CD4-positive, alpha-beta T cell (primary cell): Measurements from ENCODE around the gene CETP. TPM values are rescaled to one million over a fixed set of nuclear protein-coding genes. Genes with fewer than 3 reads are reported as not detected.
A peak's percentile ranks its signal among the peaks of the same experiment; 100 is the strongest.

ENCODE experiments used
- ATAC-seq: fragments of 200-7000 bp; cut with Tn5 transposase; one replicate; pipeline ENCODE4 v1.10.0; 2022; ENCODE audit warnings: mild to moderate bottlenecking; ENCODE audit not compliant: poor library complexity
- CTCF ChIA-PET: fragments of 350-600 bp; sonication (Branson Sonifier 250); formaldehyde crosslinking; loops from one replicate; lab custom pipeline; 2021; ENCODE audit warnings: antibody characterized with exemption, inconsistent platforms; lab: Charles Lee
- POLR2A ChIA-PET: fragments of 350-600 bp; sonication (Branson Sonifier 250); formaldehyde crosslinking; loops from one replicate; lab custom pipeline; 2021; ENCODE audit warnings: antibody characterized with exemption, inconsistent platforms; lab: Charles Lee
- DNase-seq, 14 experiments: peaks; one replicate each; pipeline ENCODE4 v3.0.0-alpha.2; 2013 to 2020; ENCODE audit warnings: mixed read lengths in 2 of 14
- H3K27ac ChIP-seq, 2 donors: one replicate each; pipeline versions ENCODE4 v1.5.1 to v1.7.0; 2013; ENCODE audit warnings: low read length in 2 of 2, low read depth in 1 of 2, mild to moderate bottlenecking in 1 of 2
- H3K27me3 ChIP-seq, 2 experiments: 1 replicate in 1 of 2; 2 replicates in 1 of 2; pipeline versions ENCODE4 v1.6.1 to v1.7.0; 2013; ENCODE audit warnings: low read length in 2 of 2, control low read depth in 1 of 2, mild to moderate bottlenecking in 1 of 2, moderate library complexity in 1 of 2; ENCODE audit not compliant: insufficient read depth in 2 of 2, control insufficient read depth in 1 of 2
- H3K36me3 ChIP-seq: one replicate; pipeline ENCODE4 v1.6.1; 2013; ENCODE audit warnings: low read length, control low read depth; ENCODE audit not compliant: insufficient read depth
- H3K4me1 ChIP-seq: one replicate; pipeline ENCODE4 v1.6.1; 2013; ENCODE audit warnings: low read length, control low read depth; ENCODE audit not compliant: insufficient read depth
- H3K4me3 ChIP-seq: one replicate; pipeline ENCODE4 v1.5.1; 2013; ENCODE audit warnings: mild to moderate bottlenecking, low read length, moderate library complexity
- H3K9me3 ChIP-seq, 2 experiments: 1 replicate in 1 of 2; 2 replicates in 1 of 2; pipeline versions ENCODE4 v1.6.1 to v1.7.0; 2013; ENCODE audit warnings: low read length in 2 of 2, mild to moderate bottlenecking in 2 of 2, control low read depth in 1 of 2, moderate library complexity in 1 of 2; ENCODE audit not compliant: control insufficient read depth in 1 of 2, insufficient read depth in 1 of 2
- H3K27ac Mint-ChIP-seq: one replicate; pipeline ENCODE4 v1.8.0; 2020; ENCODE audit warnings: mixed read lengths
- H3K27me3 Mint-ChIP-seq: one replicate; pipeline ENCODE4 v1.8.0; 2021; ENCODE audit warnings: mixed read lengths
- H3K36me3 Mint-ChIP-seq: one replicate; pipeline ENCODE4 v1.8.0; 2021; ENCODE audit warnings: low read depth, mixed read lengths
- H3K4me1 Mint-ChIP-seq: one replicate; pipeline ENCODE4 v1.8.0; 2021; ENCODE audit warnings: low read depth, mixed read lengths
- H3K4me3 Mint-ChIP-seq: one replicate; pipeline ENCODE4 v1.8.0; 2020; ENCODE audit warnings: mild to moderate bottlenecking, mixed read lengths
- H3K9me3 Mint-ChIP-seq: one replicate; pipeline ENCODE4 v1.8.0; 2020; ENCODE audit warnings: mixed read lengths
- intact Hi-C, 2 experiments: fragments of 100-400 bp; cut with DNase I in 1 of 2; cut with micrococcal nuclease in 1 of 2; formaldehyde crosslinking; loops; one replicate each; pipeline versions ENCODE4 v1.15.1 to v1.9.0; 2023 to 2025; cut with DNase I, micrococcal nuclease
- total RNA-seq, 174 experiments: library from RNA in 2 of 174; stranded (reverse) in 2 of 174; gene quantifications; one replicate each; pipeline ENCODE4 v1.2.3 and lab custom pipeline; 2021 to 2026
- TF ChIP-seq, protein P1 (sequence below): fragments of 200-600 bp; IDR thresholded peaks from one replicate; pipeline ENCODE4 v1.8.0; 2022; ENCODE audit warnings: antibody characterized with exemption, mild to moderate bottlenecking

CETP gene
- total RNA-seq, 2 experiments from 2014 or later = not detected

DNA sequence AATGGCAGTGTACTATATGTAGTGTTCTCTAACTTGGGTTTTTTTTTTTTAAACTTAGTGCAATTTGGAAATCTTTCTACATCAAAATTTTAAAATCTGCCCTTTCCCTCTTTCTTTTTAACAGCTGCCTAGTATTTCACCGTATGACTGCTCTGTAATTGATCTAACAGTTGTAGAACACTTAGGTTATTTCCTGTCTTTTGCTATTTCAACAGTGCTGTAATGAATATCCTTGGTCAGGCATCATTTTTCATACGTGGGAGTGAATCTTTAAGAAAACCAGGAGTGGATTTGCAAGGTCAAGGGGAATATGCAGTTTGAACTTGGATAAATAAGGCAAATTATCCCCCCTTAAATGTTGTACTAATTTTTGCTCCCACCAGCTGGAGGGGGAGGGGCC is 31.5 kb downstream of the CETP start:
- intact Hi-C loops = loop anchor here in 1 of 2 experiments (5.0 kb wide), 2 partner anchors 34 to 61 kb away; partner anchors contain the start of gene HERPUD1

DNA sequence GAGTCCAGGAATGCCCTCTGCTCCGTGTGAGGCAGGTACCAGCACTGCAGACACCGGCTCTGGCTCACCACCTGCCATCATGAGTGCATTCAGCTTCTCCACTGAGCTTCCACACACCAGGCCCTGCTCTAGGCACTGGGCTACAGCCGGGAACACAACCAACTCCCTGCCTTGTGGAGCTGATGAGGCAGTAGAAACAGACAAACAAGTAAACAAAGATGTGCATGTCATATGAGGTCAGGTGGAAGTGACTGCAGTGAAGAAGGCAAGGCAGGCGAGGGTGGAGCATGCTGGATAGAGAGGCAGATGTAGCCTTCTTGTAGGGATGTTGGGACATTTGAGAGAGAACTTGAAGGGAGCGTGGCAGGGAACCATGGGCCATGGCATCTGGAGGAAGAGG is 32.6 kb downstream of the CETP start:
- Mint-ChIP-seq H3K27me3 (no peaks in the 10 kb centered on the region), H3K4me3 (peak overlapping the region; percentile 83), H3K36me3 (peaks cover 86% of the 10 kb centered on the region), H3K27ac (peak overlapping the region; percentile 96), H3K9me3 (no peaks in the 10 kb centered on the region), H3K4me1 (peaks cover 91% of the 10 kb centered on the region)
- TF ChIP-seq, protein P1, sequence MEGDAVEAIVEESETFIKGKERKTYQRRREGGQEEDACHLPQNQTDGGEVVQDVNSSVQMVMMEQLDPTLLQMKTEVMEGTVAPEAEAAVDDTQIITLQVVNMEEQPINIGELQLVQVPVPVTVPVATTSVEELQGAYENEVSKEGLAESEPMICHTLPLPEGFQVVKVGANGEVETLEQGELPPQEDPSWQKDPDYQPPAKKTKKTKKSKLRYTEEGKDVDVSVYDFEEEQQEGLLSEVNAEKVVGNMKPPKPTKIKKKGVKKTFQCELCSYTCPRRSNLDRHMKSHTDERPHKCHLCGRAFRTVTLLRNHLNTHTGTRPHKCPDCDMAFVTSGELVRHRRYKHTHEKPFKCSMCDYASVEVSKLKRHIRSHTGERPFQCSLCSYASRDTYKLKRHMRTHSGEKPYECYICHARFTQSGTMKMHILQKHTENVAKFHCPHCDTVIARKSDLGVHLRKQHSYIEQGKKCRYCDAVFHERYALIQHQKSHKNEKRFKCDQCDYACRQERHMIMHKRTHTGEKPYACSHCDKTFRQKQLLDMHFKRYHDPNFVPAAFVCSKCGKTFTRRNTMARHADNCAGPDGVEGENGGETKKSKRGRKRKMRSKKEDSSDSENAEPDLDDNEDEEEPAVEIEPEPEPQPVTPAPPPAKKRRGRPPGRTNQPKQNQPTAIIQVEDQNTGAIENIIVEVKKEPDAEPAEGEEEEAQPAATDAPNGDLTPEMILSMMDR = no peak
- Histone ChIP-seq H3K9me3 (no peaks in the 10 kb centered on the region), H3K4me3 (peak overlapping the region; percentile 24), H3K27ac (peak overlapping the region; percentile 47 to 67), H3K27me3 (no peaks in the 10 kb centered on the region), H3K36me3 (peaks cover 24% of the 10 kb centered on the region), H3K4me1 (peaks cover 80% of the 10 kb centered on the region)
- CTCF ChIA-PET = interaction anchor here (1.6 to 4.2 kb wide), 2 partner anchors 30 to 47 kb away, joined by 7 to 11 read pairs; no protein-coding TSS in a partner anchor
- POLR2A ChIA-PET = interaction anchor here (1.0 to 2.2 kb wide), 4 partner anchors 13 to 45 kb away, joined by 3 to 8 read pairs (median 4); no protein-coding TSS in a partner anchor
- DNase-seq (peak in 5 of 14 experiments; percentile 24 to 41 (median 34)), ATAC-seq (peak; percentile 17)
- intact Hi-C loops = loop anchor here in 1 of 2 experiments (5.0 kb wide), 2 partner anchors 33 to 62 kb away; partner anchors contain the start of gene HERPUD1

More for the DNA sequence above, 31.5 kb downstream of the CETP start:
- peaks cover 91% of the 10 kb centered on the region for H3K4me1 Mint-ChIP-seq
- H3K9me3 Mint-ChIP-seq = no peaks in the 10 kb centered on the region
- H3K4me1 ChIP-seq = peaks cover 79% of the 10 kb centered on the region
- POLR2A ChIA-PET = interaction anchor here (1.0 to 2.2 kb wide), 5 partner anchors 14 to 47 kb away, joined by 4 to 11 read pairs (median 6); no protein-coding TSS in a partner anchor
- H3K36me3 ChIP-seq = peaks cover 18% of the 10 kb centered on the region
- H3K4me3 ChIP-seq = peak overlapping the region; percentile 23
- no peaks in the 10 kb centered on the region for H3K27me3 ChIP-seq
- TF ChIP-seq, protein P1 = no peak
- CTCF ChIA-PET = interaction anchor here (0.6 to 4.2 kb wide), 3 partner anchors 14 to 49 kb away, joined by 3 to 11 read pairs (median 3); no protein-coding TSS in a partner anchor
- no peaks in the 10 kb centered on the region for H3K9me3 ChIP-seq
- DNase-seq = no peak
- H3K27ac ChIP-seq = peak overlapping the region; percentile 18 to 26
- ATAC-seq = no peak
- peaks cover 81% of the 10 kb centered on the region for H3K36me3 Mint-ChIP-seq
- peak overlapping the region; percentile 96 for H3K27ac Mint-ChIP-seq
- H3K4me3 Mint-ChIP-seq = peak overlapping the region; percentile 83
- H3K27me3 Mint-ChIP-seq = no peaks in the 10 kb centered on the region

- H3K9me3 Mint-ChIP-seq = no peaks in the 10 kb centered on the region
- H3K27me3 ChIP-seq = no peaks in the 10 kb centered on the region
- peaks cover 83% of the 10 kb centered on the region for H3K36me3 Mint-ChIP-seq
- peak overlapping the region; percentile 12 to 67 for H3K27ac ChIP-seq
- intact Hi-C loops = no loop called here
- peaks cover 94% of the 10 kb centered on the region for H3K4me1 Mint-ChIP-seq
- ATAC-seq = no peak
- peak overlapping the region; percentile 10 for H3K4me3 ChIP-seq
- peak overlapping the region; percentile 96 for H3K27ac Mint-ChIP-seq
- H3K27me3 Mint-ChIP-seq = no peaks in the 10 kb centered on the region
- peak overlapping the region; percentile 72 for H3K4me3 Mint-ChIP-seq
- no peaks in the 10 kb centered on the region for H3K9me3 ChIP-seq
- ChIA-PET POLR2A (interaction anchor here (0.8 to 2.2 kb wide), 9 partner anchors 9 to 46 kb away, joined by 3 to 8 read pairs (median 4); no protein-coding TSS in a partner anchor), CTCF (interaction anchor here (1.2 to 4.2 kb wide), 3 partner anchors 14 to 47 kb away, joined by 3 to 11 read pairs (median 7); no protein-coding TSS in a partner anchor)
- TF ChIP-seq, protein P1 = no peak
- H3K4me1 ChIP-seq = peaks cover 90% of the 10 kb centered on the region
- peaks cover 29% of the 10 kb centered on the region for H3K36me3 ChIP-seq
- DNase-seq = peak in 2 of 14 experiments; percentile 8 to 30
These were observed 33.5 kb downstream of the CETP start for GRCh38 chr16:56995136-56995805.
